Measurements from ENCODE around the gene TARS3. TPM values are rescaled to one million over a fixed set of nuclear protein-coding genes. Genes with fewer than 3 reads are reported as not detected.
"Not testable (repeated sequence)": the region's sequence is repeated elsewhere in the genome, so short reads cannot be mapped to it uniquely, and the experiment has no call there.

TARS3 gene
- total and polyA plus RNA-seq, 8 donors = 9.3 to 30.2 (median 26.1) TPM

- H3K36me3 ChIP-seq = peaks cover 0 to 5% of the 10 kb centered on the region in 2 donors
- no peak for TF ChIP-seq CTCF (IDR thresholded peaks at IDR 0.05)
- no peaks in the 10 kb centered on the region for H3K27me3 ChIP-seq
Observed at GRCh38 chr15:101633356-101633755, 90.9 kb downstream of the TARS3 start.

DNA sequence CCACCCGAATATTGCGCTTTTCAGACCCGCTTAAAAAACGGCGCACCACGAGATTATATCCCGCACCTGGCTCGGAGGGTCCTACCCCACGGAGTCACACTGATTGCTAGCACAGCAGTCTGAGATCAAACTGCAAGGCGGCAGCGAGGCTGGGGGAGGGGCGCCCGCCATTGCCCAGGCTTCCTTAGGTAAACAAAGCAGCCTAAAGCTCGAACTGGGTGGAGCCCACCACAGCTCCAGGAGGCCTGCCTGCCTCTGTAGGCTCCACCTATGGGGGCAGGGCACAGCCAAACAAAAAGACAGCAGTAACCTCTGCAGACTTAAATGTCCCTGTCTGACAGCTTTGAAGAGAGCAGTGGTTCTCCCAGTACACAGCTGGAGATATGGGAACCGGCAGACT, 97.5 kb downstream of the TARS3 start:
- H3K27ac ChIP-seq; DNase-seq; intact Hi-C loops (cut with DNase I); H3K4me3 ChIP-seq; H3K27me3 ChIP-seq; H3K36me3 ChIP-seq; H3K4me1 ChIP-seq; ATAC-seq: not testable (repeated sequence)
- peaks cover 0 to 11% of the 10 kb centered on the region in 2 donors for H3K9me3 ChIP-seq

More at GRCh38 chr15:101633356-101633755, 90.9 kb downstream of the TARS3 start:
- Histone ChIP-seq H3K9me3 (no peaks in the 10 kb centered on the region), H3K27ac (no peak overlapping the region), H3K4me3 (no peak overlapping the region), H3K4me1 (no peaks in the 10 kb centered on the region)
- DNase-seq (no peak), ATAC-seq (no peak)
- intact Hi-C loops (cut with DNase I) = no loop called here

DNA sequence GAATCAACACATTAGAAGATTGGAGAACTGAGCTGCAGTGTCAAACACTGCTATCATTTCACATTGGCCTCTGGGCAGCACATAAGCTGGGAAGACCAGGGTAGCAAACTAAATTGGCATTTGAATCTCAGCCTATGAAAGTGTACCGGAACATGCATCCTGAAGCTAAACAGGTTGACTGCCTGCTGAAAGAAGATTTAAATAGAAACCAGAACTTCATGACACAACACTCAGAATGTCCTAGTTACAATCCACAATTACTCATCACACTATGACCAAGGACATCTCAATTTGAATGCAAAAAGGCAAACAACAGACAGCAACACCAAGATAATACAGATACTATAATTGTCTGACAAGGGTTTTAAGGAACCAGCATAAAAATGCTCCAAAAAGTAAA, 98.3 kb downstream of the TARS3 start:
- no peaks in the 10 kb centered on the region for H3K4me1 ChIP-seq
- no peak for DNase-seq
- H3K9me3 ChIP-seq = peaks cover 0 to 11% of the 10 kb centered on the region in 2 donors
- peak overlapping the region in 1 of 2 donors; percentile 65 for H3K27ac ChIP-seq
- H3K36me3 ChIP-seq = no peaks in the 10 kb centered on the region
- ATAC-seq = no peak
- H3K4me3 ChIP-seq = no peak overlapping the region
- no peak for TF ChIP-seq CTCF (IDR thresholded peaks at IDR 0.05)
- H3K27me3 ChIP-seq = no peaks in the 10 kb centered on the region
- intact Hi-C loops (cut with DNase I) = no loop called here

- DNase-seq = no peak
- Histone ChIP-seq H3K4me1 (no peaks in the 10 kb centered on the region), H3K36me3 (no peaks in the 10 kb centered on the region), H3K27ac (peak overlapping the region in 1 of 2 donors; percentile 65), H3K4me3 (no peak overlapping the region), H3K27me3 (no peaks in the 10 kb centered on the region), H3K9me3 (peaks cover 0 to 11% of the 10 kb centered on the region in 2 donors)
- ATAC-seq = no peak
- intact Hi-C loops (cut with DNase I) = no loop called here
- TF ChIP-seq CTCF (IDR thresholded peaks at IDR 0.05) = no peak
Observed at GRCh38 chr15:101625184-101625583, 99.1 kb downstream of the TARS3 start.

DNA sequence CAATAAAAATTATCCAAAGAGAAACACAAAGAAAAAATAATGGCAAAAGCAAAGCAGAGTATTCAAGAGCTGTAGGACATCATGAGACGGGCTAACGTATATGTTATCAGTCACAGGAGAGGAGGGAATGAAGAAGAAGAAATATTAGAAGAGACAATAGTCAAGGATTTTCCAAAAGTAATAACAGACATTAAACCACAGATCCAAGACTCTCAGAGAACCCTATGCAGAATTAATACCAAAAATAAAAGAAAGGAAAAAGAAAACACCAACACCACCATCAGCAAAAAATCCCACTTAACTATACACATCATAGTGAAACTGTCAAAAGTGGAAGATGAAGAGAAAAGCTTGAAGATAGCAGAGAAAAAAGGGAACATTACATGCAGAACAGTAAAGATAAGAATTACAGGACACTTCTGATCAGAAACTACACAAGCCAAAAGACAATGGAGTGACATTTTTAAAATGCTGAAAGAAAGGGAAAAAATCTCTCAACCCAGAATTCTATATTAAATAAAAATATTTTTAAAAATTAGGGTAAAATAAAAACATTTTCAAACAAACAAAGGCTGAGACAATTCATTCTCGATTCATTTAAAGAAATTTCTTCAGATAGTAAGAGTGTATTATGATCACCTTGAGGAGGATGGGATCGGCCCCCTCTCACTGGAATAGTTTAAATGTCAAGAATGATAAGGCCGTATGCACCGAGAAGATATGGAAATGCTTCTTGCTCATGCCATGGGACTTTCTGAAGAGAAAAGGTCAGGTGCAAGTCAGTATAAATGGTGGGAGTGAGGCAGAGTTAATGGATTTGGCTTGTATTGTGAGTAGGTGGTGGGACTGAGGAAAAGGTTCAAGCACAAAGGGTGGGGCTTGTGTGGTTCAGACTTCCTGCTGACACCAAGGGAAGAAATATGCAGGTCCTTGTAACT, 100.6 kb downstream of the TARS3 start:
- Histone ChIP-seq H3K4me3 (no peak overlapping the region), H3K27ac (no peak overlapping the region), H3K9me3 (peaks cover 0 to 11% of the 10 kb centered on the region in 2 donors), H3K27me3 (no peaks in the 10 kb centered on the region), H3K4me1 (no peaks in the 10 kb centered on the region), H3K36me3 (no peaks in the 10 kb centered on the region)
- DNase-seq = no peak
- TF ChIP-seq CTCF (IDR thresholded peaks at IDR 0.05) = no peak
- ATAC-seq = no peak
- intact Hi-C loops (cut with DNase I) = no loop called here

All from left lung (tissue), 10 donors.